Kidney tubule cell (primary cell): ENCODE data around the gene MEX3D.
"Not testable (repeated sequence)": the region's sequence is repeated elsewhere in the genome, so short reads cannot be mapped to it uniquely, and the experiment has no call there.

Experiments used
- DNase-seq: peaks from one replicate; pipeline ENCODE4 v3.0.0-alpha.2; 2018; ENCODE audit warnings: low spot score

Gene MEX3D

GRCh38 chr19:1535699-1536098 lies 32.4 kb downstream of the MEX3D start:
- DNase-seq: not testable (repeated sequence)

GRCh38 chr19:1534972-1535371 lies 33.2 kb downstream of the MEX3D start:
- DNase-seq: no peak

- DNase-seq: no peak
Observed at GRCh38 chr19:1533510-1534150, 34.5 kb downstream of the MEX3D start.

- DNase-seq: no peak
Observed at GRCh38 chr19:1532003-1532402, 36.1 kb downstream of the MEX3D start.

GRCh38 chr19:1531587-1531986 lies 36.5 kb downstream of the MEX3D start:
- no peak for DNase-seq

- not testable (repeated sequence) for DNase-seq
Observed at GRCh38 chr19:1530856-1531255, 37.3 kb downstream of the MEX3D start.

- no peak for DNase-seq
Observed at GRCh38 chr19:1529430-1529816, 38.7 kb downstream of the MEX3D start.

GRCh38 chr19:1528596-1529429 lies 39.3 kb downstream of the MEX3D start:
- DNase-seq: no peak

- no peak for DNase-seq
Observed at GRCh38 chr19:1527650-1528309, 40.3 kb downstream of the MEX3D start.

GRCh38 chr19:1526979-1527649 lies 41.0 kb downstream of the MEX3D start:
- DNase-seq: no peak

- no peak for DNase-seq
Observed at GRCh38 chr19:1526066-1526778, 41.9 kb downstream of the MEX3D start.

GRCh38 chr19:1525343-1525742 lies 42.8 kb downstream of the MEX3D start:
- DNase-seq: no peak

GRCh38 chr19:1524972-1525325 lies 43.2 kb downstream of the MEX3D start:
- no peak for DNase-seq

- DNase-seq: no peak
Observed at GRCh38 chr19:1524287-1524971, 43.7 kb downstream of the MEX3D start.

GRCh38 chr19:1523412-1524286 lies 44.5 kb downstream of the MEX3D start, which contains the start of gene PLK5:
Gene PLK5 (plus strand): TSS chr19:1524077. CDS start chr19:1526997, 2,920 bp downstream.
- no peak for DNase-seq

- DNase-seq: no peak
Observed at GRCh38 chr19:1522838-1523237, 45.3 kb downstream of the MEX3D start.

- DNase-seq: no peak
Observed at GRCh38 chr19:1522061-1522460, 46.1 kb downstream of the MEX3D start.

- DNase-seq: no peak
Observed at GRCh38 chr19:1521636-1522035, 46.5 kb downstream of the MEX3D start.

GRCh38 chr19:1520203-1520780 lies 47.8 kb downstream of the MEX3D start:
- no peak for DNase-seq

GRCh38 chr19:1519802-1520201 lies 48.3 kb downstream of the MEX3D start:
- DNase-seq: not testable (repeated sequence)
